Measurements from ENCODE around the gene CA10.

DNA sequence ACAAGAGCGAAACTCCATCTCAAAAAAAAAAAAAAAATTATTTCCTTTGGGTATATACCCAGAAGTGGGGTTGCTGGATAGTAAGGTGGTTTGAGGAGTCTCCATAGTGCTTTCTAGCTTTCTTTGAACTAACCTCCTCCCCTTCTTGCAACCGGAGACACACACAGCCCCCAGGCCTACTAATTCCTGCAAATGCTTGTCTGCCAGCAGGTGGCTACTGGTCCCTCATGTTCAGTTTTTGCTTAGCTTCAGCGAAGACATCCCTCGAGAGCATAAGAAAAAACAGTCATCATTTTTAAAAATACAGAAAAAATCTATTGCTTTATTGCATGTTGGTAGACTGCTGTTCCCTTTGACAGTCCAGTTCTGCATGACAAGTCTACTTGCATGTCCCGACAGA, 459.2 kb downstream of the CA10 start:
- no peak for TF ChIP-seq POLR2AphosphoS5 (IDR thresholded peaks at IDR 0.05)
- TF ChIP-seq POLR2A (IDR thresholded peaks at IDR 0.05; ENCODE audit: low read depth), result no peak
